T-cell (primary cell): ENCODE results near the gene DCC. TPM values are rescaled to one million over a fixed set of nuclear protein-coding genes. Genes with fewer than 3 reads are reported as not detected.

Experiments used
- ATAC-seq, 4 experiments: fragments of 200-7000 bp in 3 of 4; fragments of 150-1000 bp in 1 of 4; cut with Tn5 transposase; replicated peaks in 1 of 4; 1 replicate in 3 of 4; 2 replicates in 1 of 4; pipeline ENCODE4 v1.10.0; 2021; ENCODE audit warnings: moderate library complexity in 3 of 4, mild to moderate bottlenecking in 2 of 4, moderate number of reproducible peaks in 1 of 4
- CTCF ChIA-PET, 2 donors: fragments of 300-600 bp; sonication (Branson Sonifier 250); formaldehyde crosslinking; loops; one replicate each; lab custom pipeline; 2022; ENCODE audit warnings: antibody characterized with exemption in 2 of 2; lab: Charles Lee
- POLR2A ChIA-PET, 2 donors: fragments of 300-600 bp; sonication (Branson Sonifier 250); formaldehyde crosslinking; loops; one replicate each; lab custom pipeline; 2022; ENCODE audit warnings: antibody characterized with exemption in 2 of 2; lab: Charles Lee
- DNase-seq, 35 experiments: peaks; one replicate each; pipeline versions ENCODE4 v3.0.0 to v3.0.0-alpha.2; 2013 to 2023
- H3K27ac ChIP-seq: one replicate; pipeline ENCODE4 v1.5.1; 2013; ENCODE audit warnings: low read length
- H3K27me3 ChIP-seq, 2 experiments: replicated peaks in 1 of 2; 1 replicate in 1 of 2; 2 replicates in 1 of 2; pipeline versions ENCODE4 v1.6.1 to v1.7.0; 2013; ENCODE audit warnings: low read length in 1 of 2, mixed read lengths in 1 of 2; ENCODE audit not compliant: control insufficient read depth in 2 of 2, insufficient read depth in 2 of 2; ENCODE audit errors: extremely low read depth in 1 of 2
- H3K36me3 ChIP-seq, 2 donors: 1 replicate in 1 of 2; 2 replicates in 1 of 2; pipeline versions ENCODE4 v1.6.1 to v1.7.0; 2013; ENCODE audit warnings: low read length in 1 of 2; ENCODE audit not compliant: control insufficient read depth in 2 of 2, insufficient read depth in 1 of 2; ENCODE audit errors: extremely low read depth in 1 of 2
- H3K4me1 ChIP-seq, 2 experiments: 1 replicate in 1 of 2; 2 replicates in 1 of 2; pipeline versions ENCODE4 v1.6.1 to v1.7.0; 2013; ENCODE audit warnings: low read length in 2 of 2, mixed read lengths in 1 of 2; ENCODE audit not compliant: insufficient read depth in 2 of 2, control insufficient read depth in 1 of 2; ENCODE audit errors: extremely low read depth in 1 of 2
- H3K4me3 ChIP-seq, 2 donors: 1 replicate in 1 of 2; 2 replicates in 1 of 2; pipeline versions ENCODE4 v1.5.1 to v1.7.0; 2013; ENCODE audit warnings: mild to moderate bottlenecking in 2 of 2, low read length in 1 of 2, moderate library complexity in 1 of 2; ENCODE audit not compliant: control insufficient read depth in 1 of 2; ENCODE audit errors: extremely low read depth in 1 of 2
- H3K9me3 ChIP-seq: 2 replicates; pipeline ENCODE4 v1.7.0; 2013
- H3K27ac Mint-ChIP-seq, 2 donors: one replicate each; pipeline ENCODE4 v1.8.0; 2020 to 2021; ENCODE audit warnings: mild to moderate bottlenecking in 2 of 2, mixed read lengths in 2 of 2
- H3K27me3 Mint-ChIP-seq, 2 donors: one replicate each; pipeline ENCODE4 v1.8.0; 2021 to 2022; ENCODE audit warnings: mixed read lengths in 2 of 2
- H3K36me3 Mint-ChIP-seq: one replicate; pipeline ENCODE4 v1.8.0; 2021; ENCODE audit warnings: mixed read lengths
- H3K4me1 Mint-ChIP-seq, 3 donors: one replicate each; pipeline ENCODE4 v1.8.0; 2020 to 2022; ENCODE audit warnings: mixed read lengths in 3 of 3, mild to moderate bottlenecking in 1 of 3
- H3K4me3 Mint-ChIP-seq, 3 donors: one replicate each; pipeline ENCODE4 v1.8.0; 2020 to 2022; ENCODE audit warnings: mild to moderate bottlenecking in 3 of 3, mixed read lengths in 3 of 3, moderate library complexity in 3 of 3
- H3K9me3 Mint-ChIP-seq, 3 donors: one replicate each; pipeline ENCODE4 v1.8.0; 2020 to 2022; ENCODE audit warnings: mixed read lengths in 3 of 3
- WGBS: methylation state at CpG from one replicate; pipeline ENCODE4 v1.1.5; 2013; ENCODE audit warnings: missing lambda C conversion rate; ENCODE audit not compliant: insufficient coverage; 5-methylcytosine and 5-hydroxymethylcytosine counted together
- total RNA-seq, 35 experiments: library from RNA in 6 of 35; stranded (reverse) in 6 of 35; fragments of 120-200 nt in 1 of 35; gene quantifications; one replicate each; pipeline versions ENCODE4 v1.2.1 to v1.2.4 and lab custom pipeline; 2013 to 2026

Gene DCC
- total RNA-seq, 5 donors from 2014 or later (not counting 1 experiment from before 2014, with no cell fraction given) = not detected

DNA sequence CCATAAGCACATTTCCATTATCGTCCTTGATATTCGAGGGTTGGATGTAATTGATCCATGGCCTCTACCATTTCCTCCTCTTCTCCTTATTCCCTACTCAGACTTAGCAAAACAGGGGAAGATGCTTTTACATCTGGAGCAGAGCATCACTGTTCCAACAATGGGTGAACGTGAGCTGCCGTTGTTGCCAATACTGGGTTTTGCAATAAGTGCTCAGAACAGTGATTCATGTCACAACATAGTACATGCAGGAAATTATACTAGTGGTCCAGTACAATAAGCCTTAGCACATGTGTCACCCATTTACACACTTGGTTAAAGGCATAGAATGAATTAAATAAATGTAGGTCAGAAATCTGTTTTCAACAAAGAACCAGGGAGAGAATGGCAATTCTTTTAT, 112.4 kb downstream of the DCC start:
- no peak overlapping the region for H3K4me3 ChIP-seq
- DNase-seq = no peak
- no peak for ATAC-seq
- no peak overlapping the region for H3K27ac ChIP-seq
- no peaks in the 10 kb centered on the region for H3K4me1 ChIP-seq
- Mint-ChIP-seq H3K27me3 (no peaks in the 10 kb centered on the region), H3K27ac (no peak overlapping the region), H3K9me3 (peaks cover 5 to 12% (median 5%) of the 10 kb centered on the region in 3 donors), H3K4me1 (no peaks in the 10 kb centered on the region), H3K4me3 (no peak overlapping the region), H3K36me3 (no peaks in the 10 kb centered on the region)
- 96% methylated on average over 4 of the region's 4 CpGs for WGBS
- H3K36me3 ChIP-seq = no peaks in the 10 kb centered on the region
- no peaks in the 10 kb centered on the region for H3K27me3 ChIP-seq
- ChIA-PET CTCF (no interaction called here), POLR2A (no interaction called here)
- no peaks in the 10 kb centered on the region for H3K9me3 ChIP-seq

DNA sequence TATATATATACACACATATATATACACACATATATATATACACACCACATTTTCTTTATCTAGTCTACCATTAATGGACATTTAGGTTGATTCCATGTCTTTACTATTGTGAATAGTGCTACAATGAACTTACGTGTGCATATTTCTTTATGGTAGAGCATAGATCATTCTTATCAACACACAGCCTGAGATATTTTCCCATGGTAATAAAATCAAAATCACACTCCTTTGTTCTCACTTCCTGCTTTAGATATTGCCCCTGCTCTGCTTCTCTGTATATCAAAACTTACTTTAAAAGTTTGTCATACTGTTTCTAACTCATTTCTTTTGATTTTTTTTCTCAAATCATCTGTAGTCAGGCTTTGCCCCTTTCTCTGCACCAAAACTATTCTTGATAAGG, 119.9 kb downstream of the DCC start:
- Mint-ChIP-seq H3K4me3 (no peak overlapping the region), H3K27ac (no peak overlapping the region), H3K27me3 (no peaks in the 10 kb centered on the region), H3K36me3 (no peaks in the 10 kb centered on the region), H3K4me1 (no peaks in the 10 kb centered on the region), H3K9me3 (peaks cover 0 to 18% (median 0%) of the 10 kb centered on the region in 3 donors)
- POLR2A ChIA-PET = no interaction called here
- CTCF ChIA-PET = no interaction called here
- no peak overlapping the region for H3K4me3 ChIP-seq
- no peak for ATAC-seq
- H3K27ac ChIP-seq = no peak overlapping the region
- no peaks in the 10 kb centered on the region for H3K36me3 ChIP-seq
- H3K4me1 ChIP-seq = no peaks in the 10 kb centered on the region
- WGBS = no CpG with 5 or more reads among the region's 1 CpG
- H3K27me3 ChIP-seq = no peaks in the 10 kb centered on the region
- H3K9me3 ChIP-seq = no peaks in the 10 kb centered on the region
- no peak for DNase-seq

DNA sequence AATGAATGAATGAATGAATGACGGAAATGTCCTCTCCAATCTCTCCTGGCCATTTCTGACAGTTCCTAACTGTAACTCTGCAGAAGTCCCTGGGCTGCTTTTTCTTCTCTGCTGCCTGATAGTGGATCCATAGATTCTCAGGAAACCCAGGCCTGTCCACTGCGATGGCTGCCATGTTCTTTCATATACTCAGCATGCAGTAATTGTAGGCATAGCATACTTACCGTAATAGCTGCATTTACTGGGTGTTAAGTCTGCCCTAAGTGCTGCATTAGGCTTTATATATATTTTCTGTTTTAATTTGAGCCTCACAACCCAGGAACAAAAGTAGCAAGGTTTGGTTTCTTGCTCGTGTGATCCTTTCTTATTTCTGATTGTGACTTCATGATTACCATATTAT, 122.9 kb downstream of the DCC start:
- Mint-ChIP-seq H3K36me3 (no peaks in the 10 kb centered on the region), H3K4me1 (no peaks in the 10 kb centered on the region), H3K4me3 (no peak overlapping the region), H3K9me3 (peaks cover 0 to 20% (median 0%) of the 10 kb centered on the region in 3 donors), H3K27ac (no peak overlapping the region), H3K27me3 (no peaks in the 10 kb centered on the region)
- H3K4me1 ChIP-seq = no peaks in the 10 kb centered on the region
- CTCF ChIA-PET = no interaction called here
- POLR2A ChIA-PET = no interaction called here
- no peaks in the 10 kb centered on the region for H3K27me3 ChIP-seq
- WGBS = no CpG with 5 or more reads among the region's 4 CpGs
- no peak for ATAC-seq
- DNase-seq = no peak
- no peaks in the 10 kb centered on the region for H3K9me3 ChIP-seq
- no peak overlapping the region for H3K27ac ChIP-seq
- no peak overlapping the region for H3K4me3 ChIP-seq
- no peaks in the 10 kb centered on the region for H3K36me3 ChIP-seq

GRCh38 chr18:52465391-52465790, 125.4 kb downstream of the DCC start:
- H3K36me3 ChIP-seq = no peaks in the 10 kb centered on the region

GRCh38 chr18:52468496-52468895, 128.5 kb downstream of the DCC start:
- no peak for ATAC-seq
- no peaks in the 10 kb centered on the region for H3K36me3 Mint-ChIP-seq
- Histone ChIP-seq H3K36me3 (no peaks in the 10 kb centered on the region), H3K27ac (no peak overlapping the region), H3K4me1 (no peaks in the 10 kb centered on the region), H3K4me3 (no peak overlapping the region), H3K9me3 (no peaks in the 10 kb centered on the region), H3K27me3 (no peaks in the 10 kb centered on the region)
- DNase-seq = no peak
- ChIA-PET CTCF (no interaction called here), POLR2A (no interaction called here)
- H3K27ac Mint-ChIP-seq = no peak overlapping the region
- no peaks in the 10 kb centered on the region for H3K4me1 Mint-ChIP-seq
- WGBS = no CpG with 5 or more reads among the region's 1 CpG
- peaks cover 0 to 3% (median 0%) of the 10 kb centered on the region in 3 donors for H3K9me3 Mint-ChIP-seq
- H3K27me3 Mint-ChIP-seq = no peaks in the 10 kb centered on the region
- no peak overlapping the region for H3K4me3 Mint-ChIP-seq

More at GRCh38 chr18:52465391-52465790, 125.4 kb downstream of the DCC start:
- Mint-ChIP-seq H3K9me3 (peaks cover 0 to 16% (median 0%) of the 10 kb centered on the region in 3 donors), H3K27ac (no peak overlapping the region), H3K4me3 (no peak overlapping the region), H3K36me3 (no peaks in the 10 kb centered on the region), H3K4me1 (no peaks in the 10 kb centered on the region), H3K27me3 (no peaks in the 10 kb centered on the region)
- POLR2A ChIA-PET = no interaction called here
- no peaks in the 10 kb centered on the region for H3K4me1 ChIP-seq
- H3K27me3 ChIP-seq = no peaks in the 10 kb centered on the region
- DNase-seq = no peak
- H3K4me3 ChIP-seq = no peak overlapping the region
- no CpG with 5 or more reads among the region's 4 CpGs for WGBS
- no peaks in the 10 kb centered on the region for H3K9me3 ChIP-seq
- ATAC-seq = no peak
- no peak overlapping the region for H3K27ac ChIP-seq
- CTCF ChIA-PET = interaction anchor here in 1 of 2 donors (0.8 kb wide), 1 partner anchor 11 kb away, joined by 3 read pairs; no protein-coding TSS in a partner anchor

DNA sequence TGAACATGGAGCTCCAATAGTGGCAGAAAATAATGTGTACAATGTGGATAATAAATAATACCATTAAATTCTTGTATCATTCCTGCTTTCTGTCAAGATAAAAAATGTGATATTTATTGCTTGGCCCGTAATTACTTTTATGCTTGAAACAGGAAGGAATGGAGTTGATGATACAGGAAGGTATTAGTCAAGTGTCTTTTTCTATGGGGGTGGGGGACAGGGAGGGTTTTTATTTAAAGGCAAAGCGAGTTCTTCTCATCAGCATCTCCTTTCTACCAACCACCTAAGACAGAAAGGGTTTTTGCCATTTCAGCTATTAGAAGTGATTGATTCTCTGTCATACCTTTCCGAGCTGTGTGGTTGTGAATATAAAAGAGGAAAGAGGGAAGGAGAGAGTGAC, 135.3 kb downstream of the DCC start:
- no peaks in the 10 kb centered on the region for H3K36me3 Mint-ChIP-seq
- DNase-seq (no peak), ATAC-seq (no peak)
- Histone ChIP-seq H3K9me3 (no peaks in the 10 kb centered on the region), H3K36me3 (no peaks in the 10 kb centered on the region), H3K4me1 (no peaks in the 10 kb centered on the region), H3K4me3 (no peak overlapping the region), H3K27me3 (no peaks in the 10 kb centered on the region), H3K27ac (no peak overlapping the region)
- H3K4me3 Mint-ChIP-seq = no peak overlapping the region
- ChIA-PET CTCF (no interaction called here), POLR2A (no interaction called here)
- no CpG with 5 or more reads among the region's 3 CpGs for WGBS
- H3K4me1 Mint-ChIP-seq = no peaks in the 10 kb centered on the region
- peaks cover 0 to 4% (median 1%) of the 10 kb centered on the region in 3 donors for H3K9me3 Mint-ChIP-seq
- no peak overlapping the region for H3K27ac Mint-ChIP-seq
- no peaks in the 10 kb centered on the region for H3K27me3 Mint-ChIP-seq

- H3K4me3 Mint-ChIP-seq = no peak overlapping the region
- no peak overlapping the region for H3K27ac Mint-ChIP-seq
- H3K36me3 Mint-ChIP-seq = no peaks in the 10 kb centered on the region
- CTCF ChIA-PET = no interaction called here
- H3K27ac ChIP-seq = no peak overlapping the region
- no peaks in the 10 kb centered on the region for H3K36me3 ChIP-seq
- H3K27me3 Mint-ChIP-seq = no peaks in the 10 kb centered on the region
- peaks cover 0 to 13% (median 3%) of the 10 kb centered on the region in 3 donors for H3K9me3 Mint-ChIP-seq
- DNase-seq = no peak
- no peaks in the 10 kb centered on the region for H3K4me1 Mint-ChIP-seq
- H3K27me3 ChIP-seq = no peaks in the 10 kb centered on the region
- no peak overlapping the region for H3K4me3 ChIP-seq
- 79% methylated on average over 3 of the region's 6 CpGs for WGBS
- ATAC-seq = no peak
- H3K4me1 ChIP-seq = no peaks in the 10 kb centered on the region
- H3K9me3 ChIP-seq = no peaks in the 10 kb centered on the region
- POLR2A ChIA-PET = no interaction called here
These were observed 141.1 kb downstream of the DCC start for GRCh38 chr18:52481116-52481515.
